BE2C (cell line): ENCODE measurements around the gene DTYMK.
"Not testable (repeated sequence)": the region's sequence is repeated elsewhere in the genome, so short reads cannot be mapped to it uniquely, and the experiment has no call there.

Experiments
- DNase-seq: peaks from one replicate; pipeline ENCODE4 v3.0.0-alpha.2; 2020
- H3K27me3 ChIP-seq: fragments of 250-450 bp; sonication (Bioruptor Pico); 2 replicates; pipeline ENCODE4 v1.5.1; 2020; ENCODE audit warnings: mild to moderate bottlenecking
- H3K36me3 ChIP-seq: fragments of 250-450 bp; sonication (Bioruptor Pico); 2 replicates; pipeline ENCODE4 v1.5.1; 2020; ENCODE audit warnings: mild to moderate bottlenecking
- H3K4me1 ChIP-seq: fragments of 250-450 bp; sonication (Bioruptor Pico); 2 replicates; pipeline ENCODE4 v1.5.1; 2020
- H3K4me3 ChIP-seq: 2 replicates; pipeline ENCODE4 v1.5.1; 2011; ENCODE audit warnings: low read depth, low read length
- H3K9me3 ChIP-seq: fragments of 250-450 bp; sonication (Bioruptor Pico); 2 replicates; pipeline ENCODE4 v1.5.1; 2020
- CTCF ChIP-seq: IDR thresholded peaks from 2 replicates; pipeline ENCODE4 v1.5.1; 2012; ENCODE audit warnings: mild to moderate bottlenecking, low read depth, low read length

The DTYMK gene

GRCh38 chr2:241732513-241733186 is 46.0 kb upstream of the DTYMK start:
- TF ChIP-seq CTCF = peak; percentile 36
- not testable (repeated sequence) for H3K4me3 ChIP-seq
- peak; percentile 58 for DNase-seq

GRCh38 chr2:241730671-241731293 is 44.2 kb upstream of the DTYMK start:
- Histone ChIP-seq H3K4me3 (no peak overlapping the region), H3K36me3 (no peaks in the 10 kb centered on the region; the same call in 1 of the 2 replicates), H3K27me3 (no peaks in the 10 kb centered on the region), H3K4me1 (no peaks in the 10 kb centered on the region), H3K9me3 (no peaks in the 10 kb centered on the region)
- no peak for TF ChIP-seq CTCF
- no peak for DNase-seq

More at GRCh38 chr2:241732513-241733186, 46.0 kb upstream of the DTYMK start:
- H3K9me3 ChIP-seq, H3K36me3 ChIP-seq, H3K27me3 ChIP-seq, H3K4me1 ChIP-seq: not testable (repeated sequence)

- H3K4me1 ChIP-seq = no peaks in the 10 kb centered on the region
- H3K4me3 ChIP-seq = no peak overlapping the region
- H3K36me3 ChIP-seq = no peaks in the 10 kb centered on the region; the same call in 1 of the 2 replicates
- H3K27me3 ChIP-seq = no peaks in the 10 kb centered on the region
- TF ChIP-seq CTCF = no peak
- no peak for DNase-seq
- H3K9me3 ChIP-seq = no peaks in the 10 kb centered on the region
Measured at GRCh38 chr2:241729868-241730267, 43.3 kb upstream of the DTYMK start.

- TF ChIP-seq CTCF = no peak
- no peaks in the 10 kb centered on the region for H3K4me1 ChIP-seq
- DNase-seq = no peak
Measured at GRCh38 chr2:241728627-241729026, 42.0 kb upstream of the DTYMK start.

GRCh38 chr2:241728000-241728399 is 41.4 kb upstream of the DTYMK start:
- Histone ChIP-seq H3K27me3 (no peaks in the 10 kb centered on the region), H3K9me3 (no peaks in the 10 kb centered on the region), H3K4me3 (no peak overlapping the region), H3K4me1 (no peaks in the 10 kb centered on the region), H3K36me3 (peaks cover 16% of the 10 kb centered on the region)
- no peak for TF ChIP-seq CTCF
- DNase-seq = no peak

More at GRCh38 chr2:241728627-241729026, 42.0 kb upstream of the DTYMK start:
- Histone ChIP-seq H3K36me3 (peaks cover 9% of the 10 kb centered on the region), H3K27me3 (no peaks in the 10 kb centered on the region), H3K4me3 (no peak overlapping the region), H3K9me3 (no peaks in the 10 kb centered on the region)

- no peak for DNase-seq
- Histone ChIP-seq H3K36me3 (peaks cover 31% of the 10 kb centered on the region), H3K4me3 (no peak overlapping the region), H3K27me3 (no peaks in the 10 kb centered on the region), H3K9me3 (no peaks in the 10 kb centered on the region), H3K4me1 (no peaks in the 10 kb centered on the region)
- TF ChIP-seq CTCF = no peak
Measured at GRCh38 chr2:241726459-241726858, 39.8 kb upstream of the DTYMK start.
